Activated CD4-positive, alpha-beta T cell treated with anti-CD3 and anti-CD28 coated beads for 36 hours (primary cell): Measurements from ENCODE around the gene GPC6. TPM values are rescaled to one million over a fixed set of nuclear protein-coding genes. Genes with fewer than 3 reads are reported as not detected.
A peak's percentile ranks its signal among the peaks of the same experiment; 100 is the strongest.

Experiments used
- ATAC-seq: fragments of 200-7000 bp; cut with Tn5 transposase; one replicate; pipeline ENCODE4 v1.10.0; 2021; ENCODE audit warnings: mild to moderate bottlenecking, moderate library complexity
- CTCF ChIA-PET: fragments of 350-600 bp; sonication (Branson Sonifier 250); formaldehyde crosslinking; loops from one replicate; lab custom pipeline; 2021; ENCODE audit warnings: antibody characterized with exemption; lab: Charles Lee
- POLR2A ChIA-PET: fragments of 350-600 bp; sonication (Branson Sonifier 250); formaldehyde crosslinking; loops from one replicate; lab custom pipeline; 2021; ENCODE audit warnings: antibody characterized with exemption, inconsistent platforms; lab: Charles Lee
- DNase-seq: peaks from one replicate; pipeline ENCODE4 v3.0.0-alpha.2; 2020
- H3K27ac Mint-ChIP-seq: one replicate; pipeline ENCODE4 v1.8.0; 2021; ENCODE audit warnings: mixed read lengths
- H3K27me3 Mint-ChIP-seq: one replicate; pipeline ENCODE4 v1.8.0; 2021; ENCODE audit warnings: mixed read lengths
- H3K36me3 Mint-ChIP-seq: one replicate; pipeline ENCODE4 v1.8.0; 2021; ENCODE audit warnings: low read depth, mixed read lengths
- H3K4me1 Mint-ChIP-seq: one replicate; pipeline ENCODE4 v1.8.0; 2021; ENCODE audit warnings: mixed read lengths
- H3K4me3 Mint-ChIP-seq: one replicate; pipeline ENCODE4 v1.8.0; 2021; ENCODE audit warnings: mild to moderate bottlenecking, moderate library complexity, mixed read lengths
- H3K9me3 Mint-ChIP-seq: one replicate; pipeline ENCODE4 v1.8.0; 2021; ENCODE audit warnings: low read depth, mixed read lengths
- intact Hi-C, 2 experiments: fragments of 100-400 bp; cut with DNase I in 1 of 2; cut with micrococcal nuclease in 1 of 2; formaldehyde crosslinking; loops; one replicate each; pipeline versions ENCODE4 v1.14.2 to v1.15.1; 2022 to 2024; cut with DNase I, micrococcal nuclease
- total RNA-seq, 2 experiments: library from RNA; stranded (reverse); gene quantifications; one replicate each; pipeline ENCODE4 v1.2.3, GENCODE V29; 2021

The GPC6 gene
- total RNA-seq, 2 experiments from 2014 or later: not detected

GRCh38 chr13:94128430-94128829 lies 901.8 kb downstream of the GPC6 start:
- Mint-ChIP-seq H3K27ac (no peak overlapping the region), H3K4me3 (no peak overlapping the region), H3K27me3 (peaks cover 2% of the 10 kb centered on the region), H3K9me3 (no peaks in the 10 kb centered on the region), H3K36me3 (no peaks in the 10 kb centered on the region), H3K4me1 (no peaks in the 10 kb centered on the region)
- no peak for DNase-seq
- no peak for ATAC-seq
- ChIA-PET CTCF (no interaction called here), POLR2A (no interaction called here)
- intact Hi-C loops: no loop called here

GRCh38 chr13:94129490-94129894 lies 902.9 kb downstream of the GPC6 start:
- H3K27ac Mint-ChIP-seq: no peak overlapping the region
- H3K36me3 Mint-ChIP-seq: no peaks in the 10 kb centered on the region
- no peak overlapping the region for H3K4me3 Mint-ChIP-seq
- ATAC-seq: peak; percentile 26
- CTCF ChIA-PET: interaction anchor here (0.6 kb wide), 1 partner anchor 833 kb away, joined by 3 read pairs; no protein-coding TSS in a partner anchor
- no peaks in the 10 kb centered on the region for H3K9me3 Mint-ChIP-seq
- H3K4me1 Mint-ChIP-seq: no peaks in the 10 kb centered on the region
- intact Hi-C loops: no loop called here
- H3K27me3 Mint-ChIP-seq: no peaks in the 10 kb centered on the region
- no peak for DNase-seq
- POLR2A ChIA-PET: no interaction called here

GRCh38 chr13:94138831-94139230 lies 912.2 kb downstream of the GPC6 start:
- intact Hi-C loops: no loop called here
- CTCF ChIA-PET: no interaction called here
- no peaks in the 10 kb centered on the region for H3K9me3 Mint-ChIP-seq
- H3K4me1 Mint-ChIP-seq: no peaks in the 10 kb centered on the region
- DNase-seq: no peak
- H3K36me3 Mint-ChIP-seq: no peaks in the 10 kb centered on the region
- no peak overlapping the region for H3K4me3 Mint-ChIP-seq
- no peak overlapping the region for H3K27ac Mint-ChIP-seq
- H3K27me3 Mint-ChIP-seq: no peaks in the 10 kb centered on the region
- ATAC-seq: no peak
- POLR2A ChIA-PET: no interaction called here

GRCh38 chr13:94139393-94139995 lies 912.9 kb downstream of the GPC6 start:
- ATAC-seq (no peak), DNase-seq (no peak)
- Mint-ChIP-seq H3K27ac (no peak overlapping the region), H3K9me3 (no peaks in the 10 kb centered on the region), H3K4me1 (no peaks in the 10 kb centered on the region), H3K4me3 (no peak overlapping the region), H3K27me3 (no peaks in the 10 kb centered on the region), H3K36me3 (no peaks in the 10 kb centered on the region)
- intact Hi-C loops: no loop called here
- CTCF ChIA-PET: no interaction called here
- POLR2A ChIA-PET: no interaction called here

DNA sequence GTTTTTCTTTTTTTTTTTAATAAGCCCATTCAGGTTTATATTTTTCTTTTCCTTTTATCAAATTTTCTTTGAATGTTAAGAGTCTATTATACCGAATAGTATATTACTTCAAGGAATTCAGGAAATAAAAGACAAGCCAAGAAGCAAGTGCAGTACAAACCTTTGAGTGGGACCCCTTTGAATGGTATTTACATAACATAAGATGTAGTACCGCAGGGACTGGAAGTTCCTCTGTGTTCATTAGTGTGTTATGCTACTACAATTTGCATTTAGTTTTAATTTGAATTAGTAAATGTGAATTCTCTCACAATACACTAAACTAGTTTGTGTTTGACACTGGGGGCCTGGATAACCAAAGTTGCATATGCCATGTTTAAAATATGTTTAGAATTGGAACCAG lies 913.4 kb downstream of the GPC6 start:
- Mint-ChIP-seq H3K4me1 (no peaks in the 10 kb centered on the region), H3K27ac (no peak overlapping the region), H3K27me3 (no peaks in the 10 kb centered on the region), H3K9me3 (no peaks in the 10 kb centered on the region), H3K4me3 (no peak overlapping the region), H3K36me3 (no peaks in the 10 kb centered on the region)
- ChIA-PET POLR2A (no interaction called here), CTCF (no interaction called here)
- intact Hi-C loops: no loop called here
- DNase-seq (no peak), ATAC-seq (no peak)

- no peak overlapping the region for H3K4me3 Mint-ChIP-seq
- POLR2A ChIA-PET: no interaction called here
- H3K27me3 Mint-ChIP-seq: no peaks in the 10 kb centered on the region
- DNase-seq: no peak
- CTCF ChIA-PET: interaction anchor here (1.4 kb wide), 1 partner anchor 10 kb away, joined by 3 read pairs; no protein-coding TSS in a partner anchor
- intact Hi-C loops: no loop called here
- H3K27ac Mint-ChIP-seq: no peak overlapping the region
- H3K36me3 Mint-ChIP-seq: no peaks in the 10 kb centered on the region
- ATAC-seq: no peak
- H3K4me1 Mint-ChIP-seq: no peaks in the 10 kb centered on the region
- H3K9me3 Mint-ChIP-seq: no peaks in the 10 kb centered on the region
Observed at GRCh38 chr13:94140511-94140910, 913.9 kb downstream of the GPC6 start.

GRCh38 chr13:94143624-94144350 lies 917.2 kb downstream of the GPC6 start:
- ATAC-seq (no peak), DNase-seq (no peak)
- H3K27me3 Mint-ChIP-seq: peaks cover 3% of the 10 kb centered on the region
- ChIA-PET POLR2A (no interaction called here), CTCF (interaction anchor here (0.7 kb wide), 1 partner anchor 98 kb away, joined by 4 read pairs; no protein-coding TSS in a partner anchor)
- H3K4me3 Mint-ChIP-seq: no peak overlapping the region
- intact Hi-C loops: no loop called here
- no peak overlapping the region for H3K27ac Mint-ChIP-seq
- H3K9me3 Mint-ChIP-seq: no peaks in the 10 kb centered on the region
- no peaks in the 10 kb centered on the region for H3K4me1 Mint-ChIP-seq
- H3K36me3 Mint-ChIP-seq: no peaks in the 10 kb centered on the region

DNA sequence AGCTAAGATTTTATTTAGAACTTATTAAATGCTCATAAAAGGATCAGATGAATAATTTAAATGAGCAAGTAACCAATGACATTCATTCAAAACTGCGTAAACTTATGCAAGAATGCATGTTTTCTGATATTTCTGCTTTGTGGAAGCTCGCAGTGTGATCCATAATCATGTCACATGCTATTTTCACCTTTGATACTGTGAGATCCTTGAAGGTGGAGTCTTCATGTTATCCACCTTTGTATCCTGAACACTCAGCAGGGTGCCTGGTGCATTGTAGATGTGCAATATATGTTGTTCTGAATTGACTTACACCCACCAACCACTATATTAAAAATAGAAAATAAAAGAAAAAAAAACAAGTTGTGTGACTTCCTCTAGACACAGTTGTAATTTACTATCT lies 919.4 kb downstream of the GPC6 start:
- ChIA-PET POLR2A (no interaction called here), CTCF (no interaction called here)
- H3K4me1 Mint-ChIP-seq: no peaks in the 10 kb centered on the region
- intact Hi-C loops: no loop called here
- no peaks in the 10 kb centered on the region for H3K36me3 Mint-ChIP-seq
- H3K4me3 Mint-ChIP-seq: no peak overlapping the region
- no peak overlapping the region for H3K27ac Mint-ChIP-seq
- ATAC-seq (no peak), DNase-seq (no peak)
- peaks cover 16% of the 10 kb centered on the region for H3K27me3 Mint-ChIP-seq
- H3K9me3 Mint-ChIP-seq: no peaks in the 10 kb centered on the region

DNA sequence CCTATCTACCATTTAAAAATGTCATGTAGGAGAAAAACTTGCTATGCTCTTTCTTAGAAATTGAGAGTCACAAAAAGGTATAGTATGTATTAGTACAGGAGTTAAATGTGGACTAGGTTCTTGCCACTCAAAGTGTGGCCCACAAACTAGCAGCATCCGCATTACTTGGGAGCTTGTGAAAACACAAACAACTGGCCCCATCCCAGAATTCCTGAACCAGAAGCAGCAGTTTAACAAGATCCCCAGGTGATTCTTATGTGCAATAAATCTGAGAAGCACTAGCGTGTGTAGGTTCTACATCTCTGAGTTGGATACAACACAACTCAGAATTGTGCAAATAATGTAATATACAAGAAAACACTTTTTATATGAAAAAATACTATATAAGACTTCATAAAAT lies 927.0 kb downstream of the GPC6 start:
- Mint-ChIP-seq H3K27ac (no peak overlapping the region), H3K27me3 (peaks cover 19% of the 10 kb centered on the region), H3K4me1 (no peaks in the 10 kb centered on the region), H3K4me3 (no peak overlapping the region), H3K36me3 (no peaks in the 10 kb centered on the region), H3K9me3 (no peaks in the 10 kb centered on the region)
- intact Hi-C loops: no loop called here
- ChIA-PET CTCF (no interaction called here), POLR2A (no interaction called here)
- no peak for DNase-seq
- ATAC-seq: no peak

- DNase-seq (no peak), ATAC-seq (no peak)
- H3K4me3 Mint-ChIP-seq: no peak overlapping the region
- H3K27me3 Mint-ChIP-seq: peaks cover 16% of the 10 kb centered on the region
- no peak overlapping the region for H3K27ac Mint-ChIP-seq
- ChIA-PET CTCF (interaction anchor here (0.7 kb wide), 1 partner anchor 1978 kb away, joined by 3 read pairs; no protein-coding TSS in a partner anchor), POLR2A (no interaction called here)
- intact Hi-C loops: no loop called here
- no peaks in the 10 kb centered on the region for H3K36me3 Mint-ChIP-seq
- no peaks in the 10 kb centered on the region for H3K4me1 Mint-ChIP-seq
- no peaks in the 10 kb centered on the region for H3K9me3 Mint-ChIP-seq
Observed at GRCh38 chr13:94154367-94154766, 927.8 kb downstream of the GPC6 start.

DNA sequence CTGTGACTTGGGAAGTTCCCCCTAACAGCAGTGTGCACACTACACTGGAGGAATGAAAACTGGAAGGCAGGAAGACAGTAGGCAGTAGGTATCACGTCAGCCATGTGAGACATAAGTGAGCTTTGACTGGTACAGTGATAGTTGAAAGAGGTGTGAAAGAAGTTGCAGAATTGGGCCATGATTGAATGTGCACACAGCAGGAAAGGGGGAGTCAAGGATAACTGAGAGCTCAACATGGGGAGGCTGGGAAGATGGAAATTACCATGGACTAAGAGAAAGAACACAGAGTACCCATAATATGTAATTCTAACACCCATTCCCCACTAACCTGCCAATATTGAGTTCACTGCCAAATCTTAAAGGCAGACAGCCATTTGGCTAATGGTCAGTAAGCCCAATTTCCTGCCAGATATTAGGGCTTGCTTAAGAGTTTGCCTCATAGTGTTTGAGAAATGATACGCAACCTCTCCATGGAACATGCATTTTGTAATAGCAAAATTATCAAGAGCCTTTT lies 931.2 kb downstream of the GPC6 start:
- intact Hi-C loops: no loop called here
- Mint-ChIP-seq H3K4me1 (no peaks in the 10 kb centered on the region), H3K4me3 (no peak overlapping the region), H3K36me3 (no peaks in the 10 kb centered on the region), H3K27ac (no peak overlapping the region), H3K9me3 (peaks cover 2% of the 10 kb centered on the region), H3K27me3 (peaks cover 6% of the 10 kb centered on the region)
- POLR2A ChIA-PET: no interaction called here
- CTCF ChIA-PET: no interaction called here
- no peak for ATAC-seq
- DNase-seq: no peak

- no peak overlapping the region for H3K27ac Mint-ChIP-seq
- no peak for ATAC-seq
- intact Hi-C loops: no loop called here
- peaks cover 2% of the 10 kb centered on the region for H3K9me3 Mint-ChIP-seq
- no peak overlapping the region for H3K4me3 Mint-ChIP-seq
- H3K27me3 Mint-ChIP-seq: no peaks in the 10 kb centered on the region
- no peak for DNase-seq
- ChIA-PET CTCF (interaction anchor here (1.1 kb wide), 1 partner anchor 9 kb away, joined by 3 read pairs; no protein-coding TSS in a partner anchor), POLR2A (no interaction called here)
- H3K36me3 Mint-ChIP-seq: no peaks in the 10 kb centered on the region
- H3K4me1 Mint-ChIP-seq: no peaks in the 10 kb centered on the region
Observed at GRCh38 chr13:94160875-94161274, 934.3 kb downstream of the GPC6 start.
